CD1c-positive myeloid dendritic cell (primary cell): Measurements from ENCODE around the gene CTSE.
"Not testable (repeated sequence)": the region's sequence is repeated elsewhere in the genome, so short reads cannot be mapped to it uniquely, and the experiment has no call there.

ENCODE experiments used
- DNase-seq: peaks from one replicate; pipeline ENCODE4 v3.0.0-alpha.2; 2016; ENCODE audit errors: extremely low spot score

Gene CTSE

DNA sequence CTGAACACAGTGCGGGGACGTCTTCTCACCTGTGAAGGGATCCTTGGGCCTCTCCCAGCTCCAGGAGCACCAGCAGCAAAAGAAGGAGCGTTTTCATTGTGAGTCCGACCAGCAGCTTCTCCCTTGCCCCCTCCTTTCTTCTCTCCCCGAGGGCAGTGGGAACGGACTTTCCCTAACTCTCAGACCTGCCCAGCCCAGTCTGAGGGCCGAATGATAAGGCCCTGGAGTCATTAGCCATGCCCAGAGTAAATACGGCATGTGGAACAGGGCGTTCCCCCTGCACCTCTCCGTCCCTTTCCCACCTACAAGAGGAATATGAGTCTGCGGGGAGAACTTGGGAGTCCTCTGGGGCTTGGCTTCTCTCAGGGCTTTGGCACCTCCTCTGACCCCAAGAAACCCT lies at the start of gene CTSE:
Gene CTSE, minus strand, starts transcription at position 201 of the 400 bp plus-strand sequence. Its CDS starts 104 bp downstream, at position 97.
- no peak for DNase-seq

DNA sequence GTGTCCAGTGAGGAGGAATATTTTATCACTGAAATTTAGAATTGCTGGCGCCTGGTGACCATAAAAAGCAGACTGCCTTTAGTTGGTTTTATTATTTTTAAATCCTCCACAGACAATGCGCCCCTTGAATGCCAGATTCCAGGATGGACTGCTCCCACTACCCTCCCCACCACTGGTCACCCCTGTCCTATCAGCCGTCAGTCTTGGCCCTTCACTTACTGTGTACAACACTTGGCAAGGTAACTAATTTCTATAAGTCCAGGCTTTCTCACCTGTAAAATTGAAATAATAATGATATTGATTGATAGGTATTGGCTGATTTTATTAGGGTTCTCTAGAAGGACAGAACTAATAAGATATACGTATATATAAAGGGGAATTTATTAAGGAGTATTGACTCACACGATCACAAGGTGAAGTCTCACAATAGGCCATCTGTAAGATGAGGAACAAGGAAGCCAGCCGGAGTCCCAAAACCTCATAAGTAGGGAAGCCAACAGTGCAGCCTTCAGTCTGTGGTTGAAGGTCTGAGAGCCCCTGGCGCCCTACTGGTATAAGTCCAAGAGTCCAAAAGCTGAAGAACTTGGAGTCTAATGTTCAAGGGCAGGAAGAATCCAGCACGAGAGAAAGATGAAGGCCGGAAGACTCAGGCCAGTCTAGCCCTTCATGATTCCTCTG lies 47.1 kb upstream of the CTSE start:
- peak; percentile 38 for DNase-seq

DNA sequence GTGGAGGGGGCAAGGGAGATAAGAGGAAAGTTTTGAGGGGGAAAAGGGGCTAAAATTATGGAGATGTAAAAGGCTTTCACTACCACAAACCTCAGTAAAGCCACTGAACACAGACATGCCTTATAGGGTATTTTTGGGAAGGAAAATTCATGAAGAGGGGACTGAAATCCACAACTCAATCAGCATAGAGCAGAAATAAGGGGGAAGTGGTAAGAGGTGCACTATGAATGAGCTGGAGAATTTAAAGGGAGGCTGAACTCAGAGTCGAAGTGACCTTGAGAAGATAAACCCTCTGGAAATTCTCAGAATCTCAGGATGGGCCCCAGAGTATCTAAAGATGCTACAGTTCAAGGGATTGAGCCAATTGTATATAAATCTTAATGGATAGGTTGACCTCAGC lies 44.6 kb upstream of the CTSE start:
- DNase-seq = no peak

DNA sequence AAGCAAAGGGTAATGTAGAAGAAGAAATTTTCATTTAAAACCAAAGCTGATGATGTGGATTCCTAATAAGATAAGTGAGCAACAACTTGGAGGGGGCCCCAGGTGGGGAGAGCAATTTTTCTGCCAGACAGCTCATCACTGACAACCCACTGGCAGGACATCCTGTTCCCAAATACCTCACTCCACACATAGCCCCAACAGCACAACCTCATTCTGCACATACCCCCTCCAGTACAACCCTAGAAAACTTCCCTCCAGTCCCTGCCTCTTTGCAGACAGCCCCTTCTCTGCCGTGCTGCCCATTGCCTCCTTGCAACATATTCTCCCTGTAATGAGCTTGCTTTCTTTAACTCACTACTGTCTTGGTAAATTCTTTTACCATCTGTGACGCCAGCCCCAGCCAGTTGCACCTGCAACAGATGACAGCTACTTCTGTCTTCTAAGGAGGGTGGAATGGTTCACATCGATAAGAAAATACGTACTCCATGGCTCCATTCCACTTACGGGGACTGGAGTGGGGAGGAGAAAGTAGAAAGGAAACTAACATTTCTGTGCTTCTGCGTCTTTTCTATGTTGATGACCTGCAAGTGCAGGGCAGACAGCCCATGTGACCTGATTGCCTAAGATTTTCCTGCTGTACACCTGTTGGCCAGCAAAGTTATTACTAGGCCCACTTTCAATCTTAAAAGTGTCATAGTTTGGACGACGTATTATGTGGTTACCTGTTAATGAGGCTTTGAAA lies 44.0 kb upstream of the CTSE start:
- no peak for DNase-seq

DNA sequence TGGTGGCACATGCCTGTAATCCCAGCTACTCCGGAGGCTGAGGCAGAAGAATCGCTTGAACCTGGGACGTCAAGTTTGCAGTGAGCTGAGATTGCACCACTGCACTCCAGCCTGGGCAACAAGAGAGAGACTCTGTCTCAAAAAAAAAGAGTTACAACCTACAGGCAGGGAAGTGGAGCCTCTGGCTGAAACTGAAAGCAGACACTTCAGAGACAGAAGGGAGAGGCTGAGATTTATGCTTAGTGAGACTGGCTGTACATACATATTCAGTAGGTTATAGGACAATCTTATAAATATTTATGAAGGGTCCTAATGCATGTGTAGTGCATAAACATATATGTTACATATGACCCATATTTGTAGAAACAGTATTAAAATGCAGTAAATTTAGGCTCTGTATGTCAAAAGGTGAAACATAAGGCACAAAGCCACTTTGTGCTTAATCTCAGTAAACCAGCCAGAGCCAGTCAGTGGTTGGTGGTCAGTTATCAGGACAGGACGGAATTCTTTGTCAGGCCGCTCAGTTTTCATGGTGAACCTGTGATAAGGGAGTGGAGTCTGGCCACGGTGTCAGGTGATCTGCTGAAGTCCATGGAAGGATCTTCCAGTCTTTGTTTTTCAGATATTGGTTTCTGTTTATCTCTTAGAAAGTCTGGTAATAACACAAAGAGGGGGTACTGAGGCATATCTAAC lies 42.9 kb upstream of the CTSE start:
- peak; percentile 35 for DNase-seq

DNA sequence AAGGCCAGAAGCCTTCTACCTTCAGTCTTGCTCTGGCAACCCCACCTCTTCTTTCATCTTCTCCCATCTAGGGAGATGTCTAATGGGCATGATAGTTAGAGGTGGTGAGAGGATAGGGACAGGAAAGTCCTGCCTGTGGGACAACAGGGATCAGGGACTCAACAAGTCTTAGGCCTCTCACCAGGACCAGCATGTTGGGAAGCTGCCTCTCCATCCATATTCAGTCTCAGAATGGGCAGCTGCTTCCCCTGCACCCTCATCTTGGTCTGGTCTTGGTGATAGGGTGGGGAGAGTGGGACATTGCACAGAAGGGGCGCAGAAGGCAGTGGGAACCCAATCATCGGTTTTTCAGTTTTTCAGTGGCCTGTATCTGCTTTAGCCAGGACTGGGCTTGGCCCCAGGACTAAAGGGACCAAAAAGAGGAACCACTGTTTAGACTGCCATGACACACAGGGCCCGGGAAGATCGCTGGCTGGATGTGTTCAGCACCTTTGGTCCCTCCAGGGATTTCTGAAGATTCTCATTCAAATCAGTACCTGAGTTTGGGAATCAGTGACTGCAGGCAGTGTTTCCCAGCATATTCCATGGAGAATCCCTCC lies 42.0 kb upstream of the CTSE start:
- no peak for DNase-seq

DNA sequence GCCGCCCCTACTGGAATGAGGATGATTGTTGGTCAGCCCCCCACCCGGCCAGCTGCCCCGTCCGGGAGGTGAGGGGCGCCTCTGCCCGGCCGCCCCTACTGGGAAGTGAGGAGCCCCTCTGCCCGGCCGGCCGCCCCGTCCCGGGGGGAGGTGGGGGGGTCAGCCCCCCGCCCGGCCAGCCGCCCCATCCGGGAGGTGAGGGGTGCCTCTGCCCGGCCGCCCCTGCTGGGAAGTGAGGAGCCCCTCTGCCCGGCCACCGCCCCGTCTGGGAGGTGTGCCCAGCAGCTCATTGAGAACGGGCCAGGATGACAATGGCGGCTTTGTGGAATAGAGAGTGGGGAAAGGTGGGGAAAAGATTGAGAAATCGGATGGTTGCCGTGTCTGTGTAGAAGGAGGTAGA lies 40.8 kb upstream of the CTSE start:
- DNase-seq = not testable (repeated sequence)

DNA sequence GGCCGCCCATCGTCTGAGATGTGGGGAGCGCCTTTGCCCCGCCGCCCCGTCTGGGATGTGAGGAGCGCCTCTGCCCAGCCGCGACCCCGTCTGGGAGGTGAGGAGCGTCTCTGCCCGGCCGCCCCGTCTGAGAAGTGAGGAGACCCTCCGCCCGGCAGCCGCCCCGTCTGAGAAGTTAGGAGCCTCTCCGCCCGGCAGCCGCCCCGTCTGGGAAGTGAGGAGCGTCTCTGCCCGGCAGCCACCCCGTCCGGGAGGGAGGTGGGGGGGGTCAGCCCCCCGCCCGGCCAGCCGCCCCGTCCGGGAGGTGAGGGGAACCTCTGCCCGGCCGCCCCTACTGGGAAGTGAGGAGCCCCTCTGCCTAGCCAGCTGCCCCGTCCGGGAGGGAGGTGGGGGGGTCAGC lies 40.3 kb upstream of the CTSE start:
- DNase-seq = not testable (repeated sequence)

DNA sequence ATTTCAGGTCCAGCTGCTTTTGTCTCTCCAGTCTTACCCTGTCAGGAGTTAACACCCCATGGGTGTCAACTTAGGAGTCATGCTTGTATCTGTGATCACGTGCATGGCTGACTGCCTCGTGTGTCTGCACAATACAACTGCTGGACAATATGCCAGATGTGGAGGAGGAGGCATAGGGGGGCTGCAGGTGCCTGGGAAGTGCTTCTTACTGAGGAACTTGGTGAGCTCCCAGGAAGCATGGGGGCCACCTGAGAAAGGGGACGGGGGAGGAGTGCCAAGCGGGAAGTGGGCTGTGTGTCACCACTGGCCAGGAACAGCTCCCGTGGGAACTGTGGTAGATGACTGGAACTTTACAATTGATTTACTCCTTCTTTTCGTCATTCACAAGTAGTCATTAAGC lies 38.8 kb upstream of the CTSE start:
- no peak for DNase-seq

DNA sequence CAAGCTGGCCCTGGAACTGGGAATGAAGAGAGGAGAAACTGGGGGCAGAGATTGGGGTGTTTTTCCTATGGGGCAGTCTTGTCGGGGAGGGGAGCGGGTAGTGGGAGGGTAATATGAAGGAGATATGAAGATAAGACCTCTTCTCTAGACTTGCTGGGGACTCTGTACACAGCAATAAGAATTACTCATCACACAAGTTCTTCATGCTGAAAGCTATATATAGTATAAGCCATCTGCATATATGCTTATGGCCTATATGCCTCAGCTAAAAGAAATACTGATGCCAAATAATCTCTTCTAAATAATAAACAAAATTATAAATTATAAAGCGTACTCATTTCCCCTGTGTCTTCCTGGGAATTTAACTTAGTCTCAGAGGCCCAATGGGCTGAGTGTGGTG lies 37.1 kb upstream of the CTSE start:
- no peak for DNase-seq

DNA sequence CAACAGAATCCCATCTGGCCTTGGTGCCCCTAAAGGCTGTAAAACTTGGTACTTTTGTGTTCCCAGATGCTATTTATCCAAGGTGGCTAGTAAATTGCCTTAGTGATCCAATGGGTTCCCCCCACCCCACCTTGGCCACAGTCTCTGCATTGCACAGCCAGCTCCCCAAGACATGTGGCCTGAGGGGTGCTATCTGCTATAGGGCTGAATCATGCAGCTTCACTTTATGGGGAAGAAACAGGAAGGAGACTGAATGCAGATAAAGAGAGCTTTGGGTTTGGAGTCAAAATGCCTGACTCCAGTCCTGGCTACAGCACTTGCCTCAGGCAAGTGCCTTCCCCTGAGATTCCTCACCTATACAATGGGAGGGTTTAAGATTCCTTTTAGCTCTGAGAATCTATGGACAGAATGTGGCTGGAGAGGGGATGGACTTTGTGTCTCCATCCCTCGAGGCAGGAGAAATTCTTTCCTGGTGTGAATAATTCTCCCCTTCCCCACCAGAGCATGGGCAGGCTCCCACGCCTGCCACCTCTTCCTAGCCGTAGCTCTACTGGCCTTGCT lies 35.7 kb upstream of the CTSE start:
- DNase-seq = no peak

DNA sequence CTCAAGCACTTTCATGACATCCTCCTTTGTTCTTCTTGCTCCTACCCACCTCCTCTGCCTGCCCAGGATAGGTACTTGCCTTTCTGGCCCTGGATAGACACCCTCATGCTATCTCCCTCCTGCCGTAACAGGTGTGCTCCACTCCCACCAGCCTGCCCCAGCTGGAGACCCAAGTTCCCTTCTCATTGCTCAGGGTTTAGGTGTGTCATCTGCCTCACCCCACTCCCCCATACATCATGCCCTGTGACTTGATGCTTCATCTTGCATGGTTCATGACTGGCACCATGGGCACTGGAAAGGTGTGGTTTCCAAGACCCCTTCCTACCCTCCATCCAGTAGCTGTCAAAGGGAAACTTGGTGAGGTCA lies 35.2 kb upstream of the CTSE start:
- DNase-seq = no peak

DNA sequence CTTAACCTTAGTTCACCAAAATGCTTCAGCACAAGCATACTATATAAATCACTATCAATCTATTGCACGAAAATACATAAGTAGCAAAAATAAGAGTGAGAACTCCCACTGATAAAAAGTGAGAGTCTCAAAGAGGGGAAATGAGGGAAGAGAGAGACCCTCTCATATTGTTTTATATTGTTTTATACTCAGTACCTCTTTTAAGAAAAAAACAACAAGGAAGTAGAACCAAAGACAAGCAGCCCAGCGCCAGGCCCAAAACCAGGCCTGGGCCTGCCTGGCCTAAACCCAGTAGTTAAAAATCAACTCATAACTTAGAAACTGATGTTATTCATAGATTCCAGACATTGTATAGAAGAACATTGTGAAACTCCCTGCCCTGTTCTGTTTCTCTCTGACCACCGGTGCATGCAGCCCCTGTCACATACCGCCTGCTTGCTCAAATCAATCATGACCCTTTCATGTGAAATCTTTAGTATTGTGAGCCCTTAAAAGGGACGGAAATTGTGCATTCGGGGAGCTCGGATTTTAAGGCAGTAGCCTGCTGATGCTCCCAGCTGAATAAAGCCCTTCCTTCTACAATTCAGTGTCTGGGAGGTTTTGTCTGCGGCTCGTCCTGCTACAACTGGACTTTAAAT lies 34.7 kb upstream of the CTSE start:
- not testable (repeated sequence) for DNase-seq

DNA sequence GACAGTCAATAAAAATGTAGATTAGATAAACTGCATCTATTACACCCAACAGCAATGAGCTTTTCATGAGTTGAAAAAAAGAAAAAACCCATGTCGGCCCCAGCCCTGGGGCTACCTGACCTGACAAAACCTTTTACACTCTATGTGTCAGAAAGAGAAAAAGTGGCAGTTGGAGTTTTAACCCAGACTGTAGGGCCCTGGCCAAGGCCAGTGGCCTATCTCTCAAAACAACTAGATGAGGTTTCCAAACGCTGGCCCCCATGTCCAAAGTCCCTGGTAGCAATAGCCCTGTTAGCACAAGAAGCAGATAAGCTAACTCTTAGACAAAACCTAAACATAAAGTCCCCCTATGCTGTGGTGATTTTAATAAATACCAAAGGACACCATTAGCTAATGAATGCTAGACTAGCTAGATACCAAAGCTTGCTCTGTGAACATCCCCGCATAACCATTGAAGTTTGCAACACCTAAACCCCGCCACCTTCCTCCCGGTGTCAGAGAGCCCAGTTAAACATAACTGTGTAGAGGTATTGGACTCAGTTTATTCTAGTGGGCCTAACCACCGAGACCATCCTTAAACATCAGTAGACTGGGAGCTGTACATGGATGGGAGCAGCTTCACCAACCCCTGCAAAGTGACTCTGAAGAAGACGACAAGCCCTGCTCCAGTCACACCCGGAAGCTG lies 32.1 kb upstream of the CTSE start:
- not testable (repeated sequence) for DNase-seq

DNA sequence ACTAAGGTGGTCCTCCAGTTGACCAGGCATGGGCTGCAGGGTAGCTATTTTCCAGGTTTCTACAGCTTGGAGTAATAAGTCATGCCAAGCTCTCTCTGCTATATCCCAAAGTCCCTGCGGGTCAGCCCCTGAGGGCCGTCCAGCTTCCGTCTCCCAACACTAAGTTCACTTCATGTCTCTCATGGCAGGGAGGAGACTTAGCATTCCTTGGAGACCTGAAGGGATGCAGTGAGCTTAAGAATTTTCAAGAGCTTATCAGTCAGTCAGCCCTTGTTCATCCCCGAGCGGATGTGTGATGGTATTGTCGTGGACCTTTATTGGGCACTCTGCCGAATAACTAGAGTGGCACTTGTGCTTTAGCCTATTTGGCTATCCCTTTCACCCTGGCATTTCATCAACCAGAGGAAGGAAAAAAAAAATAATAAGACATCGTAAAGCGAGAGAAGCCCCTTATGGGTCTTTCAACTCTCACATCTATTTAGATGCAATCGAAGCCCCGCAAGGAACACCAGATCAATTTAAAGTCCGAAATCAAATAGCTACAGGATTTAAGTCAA lies 31.5 kb upstream of the CTSE start:
- not testable (repeated sequence) for DNase-seq

DNA sequence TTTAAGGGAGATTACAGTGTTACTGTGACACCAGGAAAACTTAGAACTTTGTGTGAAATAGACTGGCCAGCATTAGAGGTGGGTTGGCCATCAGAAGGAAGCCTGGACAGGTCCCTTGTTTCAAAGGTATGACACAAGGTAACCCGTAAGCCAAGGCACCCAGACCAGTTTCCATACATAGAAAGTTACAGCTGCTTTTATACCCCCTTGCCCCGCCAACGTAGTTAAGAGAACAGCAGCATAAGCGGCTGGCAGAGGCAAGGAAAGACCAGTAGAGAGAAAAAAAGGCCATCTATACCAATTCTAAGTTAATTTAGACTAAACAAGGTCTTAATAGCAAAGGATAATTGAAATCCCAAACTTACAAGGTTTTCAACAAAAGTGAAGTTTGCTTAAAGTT lies 29.9 kb upstream of the CTSE start:
- not testable (repeated sequence) for DNase-seq

DNA sequence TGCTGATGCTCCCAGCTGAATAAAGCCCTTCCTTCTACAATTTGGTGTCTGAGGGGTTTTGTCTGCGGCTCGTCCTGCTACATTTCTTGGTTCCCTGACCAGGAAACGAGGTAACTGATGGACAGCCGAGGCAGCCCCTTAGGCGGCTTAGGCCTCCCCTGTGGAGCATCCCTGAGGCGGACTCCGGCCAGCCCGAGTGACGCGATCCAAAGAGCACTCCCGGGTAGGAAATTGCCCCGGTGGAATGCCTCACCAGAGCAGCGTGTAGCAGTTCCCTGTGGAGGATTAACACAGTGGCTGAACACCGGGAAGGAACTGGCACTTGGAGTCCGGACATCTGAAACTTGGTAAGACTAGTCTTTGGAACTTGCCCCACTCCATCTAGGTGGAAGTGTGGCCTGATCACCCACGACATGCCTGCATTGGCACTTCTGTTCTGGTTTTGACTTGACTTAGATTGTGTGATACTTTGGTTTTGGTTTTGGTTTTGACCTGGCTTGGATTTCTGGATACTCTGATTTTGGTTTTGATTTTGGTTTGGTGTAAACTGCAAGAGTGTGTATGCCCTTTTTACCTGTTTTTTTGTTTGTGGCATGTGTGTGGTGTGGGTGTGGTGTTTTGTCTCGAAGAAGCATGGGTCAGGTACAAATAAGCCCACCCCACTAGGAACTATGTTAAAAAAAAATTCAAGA lies 29.4 kb upstream of the CTSE start, which contains the start of gene RHEX:
Gene RHEX, plus strand, starts transcription at position 255 of the 692 bp plus-strand sequence. CDS start 44,656 bp downstream, outside the sequence.
- DNase-seq = peak; percentile 70

DNA sequence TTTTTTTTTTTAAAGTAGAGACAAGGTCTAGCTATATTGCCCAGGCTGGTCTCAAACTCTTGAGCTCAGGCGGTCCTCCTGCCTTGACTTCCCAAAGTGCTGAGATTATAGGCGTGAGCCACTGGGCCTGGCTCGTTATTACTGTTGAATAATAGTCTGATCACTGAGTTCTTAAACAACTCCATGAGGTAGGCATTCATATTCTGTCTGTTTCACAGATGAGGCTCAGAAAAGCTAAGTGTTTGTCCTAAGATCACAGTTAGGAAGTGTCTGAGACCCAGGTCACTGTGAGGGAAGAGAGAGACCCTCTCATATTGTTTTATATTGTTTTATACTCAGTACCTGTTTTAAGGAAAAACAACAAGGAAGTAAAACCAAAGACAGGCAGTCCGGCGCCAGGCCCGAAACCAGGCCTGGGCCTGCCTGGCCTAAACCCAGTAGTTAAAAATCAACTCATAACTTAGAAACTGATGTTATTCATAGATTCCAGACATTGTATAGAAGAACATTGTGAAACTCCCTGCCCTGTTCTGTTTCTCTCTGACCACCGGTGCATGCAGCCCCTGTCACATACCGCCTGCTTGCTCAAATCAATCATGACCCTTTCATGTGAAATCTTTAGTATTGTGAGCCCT lies 28.7 kb upstream of the CTSE start:
- not testable (repeated sequence) for DNase-seq

DNA sequence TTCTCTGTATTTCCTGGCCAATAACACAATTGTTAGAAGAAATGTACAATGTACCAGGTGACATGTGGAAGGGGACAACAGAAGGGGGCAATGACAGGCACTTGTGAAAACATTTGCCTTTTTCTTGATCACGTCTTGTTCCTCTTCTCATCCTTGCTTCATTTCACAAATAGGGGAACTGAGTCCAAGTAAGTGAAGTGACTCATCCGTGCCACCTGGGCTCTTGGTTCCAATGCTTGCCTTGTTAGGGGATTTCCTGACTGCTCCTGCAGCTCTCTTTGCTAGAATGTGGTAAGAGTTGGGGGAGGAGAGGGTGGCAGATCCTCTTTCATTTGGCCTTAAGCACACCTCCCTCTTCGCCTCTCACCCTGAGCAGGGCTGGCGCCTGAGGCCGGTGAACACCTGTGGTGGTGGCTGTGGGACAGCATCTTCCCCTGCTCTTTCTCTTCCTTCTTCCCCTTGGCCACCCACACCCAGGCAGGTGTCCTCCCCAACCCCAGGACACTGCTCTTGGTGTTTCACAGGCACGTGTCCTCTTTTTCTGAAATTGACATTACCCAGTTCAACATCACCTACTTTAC lies 27.1 kb upstream of the CTSE start:
- DNase-seq = peak; percentile 89
